Endodermal cell (in vitro differentiated cells): ENCODE measurements around the gene ARHGAP32. TPM values are rescaled to one million over a fixed set of nuclear protein-coding genes. Genes with fewer than 3 reads are reported as not detected.

ENCODE experiments used
- DNase-seq: peaks from one replicate; pipeline ENCODE4 v3.0.0-alpha.2; 2017
- H3K27ac ChIP-seq: 2 replicates; pipeline ENCODE4 v1.5.1; 2013; ENCODE audit warnings: mild to moderate bottlenecking, low read depth, low read length, moderate library complexity
- H3K27me3 ChIP-seq: 2 replicates; pipeline ENCODE4 v1.6.1; 2013; ENCODE audit warnings: mild to moderate bottlenecking, low read length, moderate library complexity; ENCODE audit not compliant: insufficient read depth, control insufficient read depth, poor library complexity, severe bottlenecking
- H3K36me3 ChIP-seq: 2 replicates; pipeline ENCODE4 v1.7.0; 2013; ENCODE audit warnings: mild to moderate bottlenecking, low read length, moderate library complexity; ENCODE audit not compliant: control insufficient read depth, insufficient read depth
- H3K4me1 ChIP-seq: one replicate; pipeline ENCODE4 v1.7.0; 2013; ENCODE audit warnings: low read length; ENCODE audit not compliant: control insufficient read depth, insufficient read depth
- H3K4me3 ChIP-seq: 2 replicates; pipeline ENCODE4 v1.5.1; 2013; ENCODE audit warnings: mild to moderate bottlenecking, low read length, moderate library complexity
- H3K9ac ChIP-seq: 2 replicates; pipeline ENCODE4 v1.6.1; 2013; ENCODE audit warnings: mild to moderate bottlenecking, low read length, moderate library complexity; ENCODE audit not compliant: poor library complexity, severe bottlenecking; ENCODE audit errors: extremely low read depth
- H3K9me3 ChIP-seq: 2 replicates; pipeline ENCODE4 v1.6.1; 2013; ENCODE audit warnings: mild to moderate bottlenecking, low read length, moderate library complexity; ENCODE audit not compliant: control insufficient read depth
- H3K27ac Mint-ChIP-seq: 2 replicates; pipeline ENCODE4 v1.8.0; 2020; ENCODE audit warnings: mixed read lengths
- H3K27me3 Mint-ChIP-seq: 2 replicates; pipeline ENCODE4 v1.8.0; 2021; ENCODE audit warnings: mild to moderate bottlenecking, mixed read lengths; ENCODE audit not compliant: insufficient read depth
- H3K36me3 Mint-ChIP-seq: 2 replicates; pipeline ENCODE4 v1.8.0; 2020; ENCODE audit warnings: low read depth, mixed read lengths
- H3K4me1 Mint-ChIP-seq: 2 replicates; pipeline ENCODE4 v1.8.0; 2020; ENCODE audit warnings: mixed read lengths
- H3K4me3 Mint-ChIP-seq: 2 replicates; pipeline ENCODE4 v1.8.0; 2020; ENCODE audit warnings: mild to moderate bottlenecking, moderate library complexity, mixed read lengths
- H3K9me3 Mint-ChIP-seq: 2 replicates; pipeline ENCODE4 v1.8.0; 2020; ENCODE audit warnings: mild to moderate bottlenecking, mixed read lengths
- CTCF ChIP-seq: fragments of 200-600 bp; sonication (generic); conservative IDR thresholded peaks from 2 replicates; pipeline ENCODE4 v1.5.0; 2021; ENCODE audit warnings: antibody characterized with exemption, mild to moderate bottlenecking
- WGBS, 2 experiments: methylation state at CpG; one replicate each; pipeline versions ENCODE4 v1.1.5 to v1.1.7; 2013; ENCODE audit warnings: missing lambda C conversion rate in 2 of 2, mixed read lengths in 1 of 2; ENCODE audit not compliant: insufficient coverage in 1 of 2, insufficient read length in 1 of 2; 5-methylcytosine and 5-hydroxymethylcytosine counted together
- total RNA-seq, 2 donors: library from RNA; stranded (reverse); fragmentation: NEBNext Ultra II Directional in 1 of 2; extraction: Animal tissue kit (Norgen Biotek cat#: 25700) in 1 of 2; gene quantifications; 2 replicates in 1 of 2; 3 replicates in 1 of 2; pipeline ENCODE4 v1.2.1, GENCODE V29; 2021

Gene ARHGAP32
- total RNA-seq, 2 donors from 2014 or later: 36.4 to 65.8 TPM

- H3K27ac ChIP-seq: no peak overlapping the region
- Mint-ChIP-seq H3K27ac (peak overlapping the region; percentile 48), H3K9me3 (peaks cover 12% of the 10 kb centered on the region), H3K27me3 (no peaks in the 10 kb centered on the region), H3K4me1 (peaks cover 5% of the 10 kb centered on the region), H3K4me3 (no peak overlapping the region), H3K36me3 (peaks cover 27% of the 10 kb centered on the region)
- peaks cover 8% of the 10 kb centered on the region for H3K36me3 ChIP-seq
- WGBS, 2 experiments: 91 to 100% methylated on average over 1 to 3 of the region's 3 CpGs
- H3K4me1 ChIP-seq: no peaks in the 10 kb centered on the region
- no peaks in the 10 kb centered on the region for H3K27me3 ChIP-seq
- H3K4me3 ChIP-seq: no peak overlapping the region
- TF ChIP-seq CTCF: no peak
- no peak overlapping the region for H3K9ac ChIP-seq
- no peak for DNase-seq
- H3K9me3 ChIP-seq: peaks cover 4% of the 10 kb centered on the region
These were observed 150.5 kb downstream of the ARHGAP32 start for GRCh38 chr11:129041611-129042018.

GRCh38 chr11:129040934-129041333, 151.2 kb downstream of the ARHGAP32 start:
- peaks cover 4% of the 10 kb centered on the region for H3K9me3 ChIP-seq
- DNase-seq: no peak
- H3K4me3 Mint-ChIP-seq: no peak overlapping the region
- no peaks in the 10 kb centered on the region for H3K4me1 ChIP-seq
- no peak overlapping the region for H3K4me3 ChIP-seq
- no peaks in the 10 kb centered on the region for H3K27me3 Mint-ChIP-seq
- peaks cover 27% of the 10 kb centered on the region for H3K36me3 Mint-ChIP-seq
- peaks cover 4% of the 10 kb centered on the region for H3K4me1 Mint-ChIP-seq
- H3K27ac Mint-ChIP-seq: no peak overlapping the region
- H3K27me3 ChIP-seq: no peaks in the 10 kb centered on the region
- peaks cover 12% of the 10 kb centered on the region for H3K9me3 Mint-ChIP-seq
- no peak for TF ChIP-seq CTCF
- peaks cover 8% of the 10 kb centered on the region for H3K36me3 ChIP-seq
- H3K27ac ChIP-seq: no peak overlapping the region
- H3K9ac ChIP-seq: no peak overlapping the region

DNA sequence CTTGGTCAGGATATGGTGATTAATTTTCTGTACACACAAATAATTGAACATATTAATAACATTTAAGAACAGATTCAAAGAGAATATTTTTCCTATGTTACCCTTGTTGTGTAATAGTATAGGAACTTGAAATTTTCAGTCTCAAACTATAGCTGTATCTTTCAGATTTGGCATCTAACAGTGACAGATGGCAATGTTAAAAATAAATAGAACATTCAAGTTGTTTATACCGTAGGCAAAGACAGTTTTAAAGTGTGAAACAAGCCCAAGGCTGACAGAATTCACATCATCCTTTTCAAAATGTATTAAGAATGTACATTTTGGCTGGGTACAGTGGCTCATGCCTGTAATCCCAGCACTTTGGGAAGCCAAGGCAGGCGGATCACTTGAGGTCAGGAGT, 156.9 kb downstream of the ARHGAP32 start:
- Mint-ChIP-seq H3K4me3 (no peak overlapping the region), H3K27me3 (no peaks in the 10 kb centered on the region), H3K36me3 (peaks cover 41% of the 10 kb centered on the region), H3K4me1 (no peaks in the 10 kb centered on the region), H3K9me3 (peaks cover 22% of the 10 kb centered on the region), H3K27ac (no peak overlapping the region)
- Histone ChIP-seq H3K27ac (no peak overlapping the region), H3K27me3 (no peaks in the 10 kb centered on the region), H3K4me3 (no peak overlapping the region), H3K9me3 (peaks cover 23% of the 10 kb centered on the region), H3K9ac (no peak overlapping the region), H3K36me3 (peaks cover 24% of the 10 kb centered on the region), H3K4me1 (no peaks in the 10 kb centered on the region)
- TF ChIP-seq CTCF: no peak
- DNase-seq: no peak
- 91 to 100% methylated on average over 1 to 2 of the region's 2 CpGs for WGBS, 2 experiments
